Stomach (tissue), 9 donors: Measurements from ENCODE around the gene SDF2L1. TPM values are rescaled to one million over a fixed set of nuclear protein-coding genes. Genes with fewer than 3 reads are reported as not detected.
"Not testable (repeated sequence)": the region's sequence is repeated elsewhere in the genome, so short reads cannot be mapped to it uniquely, and the experiment has no call there.

ENCODE experiments used
- DNase-seq, 2 donors: peaks; one replicate each; pipeline versions ENCODE4 v3.0.0 to v3.0.0-alpha.2; 2013 to 2019
- H3K27ac ChIP-seq, 5 donors: fragments of 200-600 bp in 4 of 5; sonication (generic) in 4 of 5; one replicate each; pipeline ENCODE4 v1.5.1; 2013 to 2019; ENCODE audit warnings: mild to moderate bottlenecking in 1 of 5, moderate library complexity in 1 of 5
- H3K27me3 ChIP-seq, 3 donors: fragments of 200-600 bp; sonication (generic); one replicate each; pipeline ENCODE4 v1.5.1; 2017 to 2019; ENCODE audit warnings: mixed run types in 1 of 3
- H3K36me3 ChIP-seq, 4 donors: fragments of 200-600 bp; sonication (generic); 1 replicate in 3 of 4; 2 replicates in 1 of 4; pipeline ENCODE4 v1.5.1; 2016 to 2019
- H3K4me1 ChIP-seq, 4 donors: fragments of 200-600 bp; sonication (generic); one replicate each; pipeline ENCODE4 v1.5.1; 2016 to 2019
- H3K4me3 ChIP-seq, 4 donors: fragments of 200-600 bp; sonication (generic) in 3 of 4; one replicate each; pipeline ENCODE4 v1.5.1; 2016 to 2019; ENCODE audit warnings: mild to moderate bottlenecking in 1 of 4
- H3K9me3 ChIP-seq, 4 donors: fragments of 200-600 bp; sonication (generic); one replicate each; pipeline ENCODE4 v1.5.1; 2016 to 2019
- CTCF ChIP-seq, 7 experiments: fragments of 450-650 bp in 4 of 7; fragments of 200-600 bp in 3 of 7; sonication (generic) in 3 of 7; IDR thresholded peaks; one replicate each; pipeline ENCODE4 v1.5.1; 2016 to 2019; ENCODE audit warnings: antibody characterized with exemption in 7 of 7, control low read depth in 2 of 7, mild to moderate bottlenecking in 1 of 7
- EP300 ChIP-seq: sonication (generic); formaldehyde crosslinking; IDR thresholded peaks from one replicate; pipeline ENCODE4 v1.6.1; 2017; ENCODE audit warnings: antibody characterized with exemption
- POLR2A ChIP-seq, 4 donors: fragments of 450-650 bp; IDR thresholded peaks; one replicate each; pipeline ENCODE4 v1.6.1; 2016; ENCODE audit warnings: antibody characterized with exemption in 4 of 4, control low read depth in 2 of 4, mild to moderate bottlenecking in 1 of 4, moderate library complexity in 1 of 4
- POLR2AphosphoS5 ChIP-seq, 3 donors: sonication (generic); formaldehyde crosslinking; IDR thresholded peaks; one replicate each; pipeline ENCODE4 v1.6.1; 2016; ENCODE audit warnings: antibody characterized with exemption in 3 of 3
- WGBS, 5 donors: extraction: QIAGEN DNeasy Blood & Tissue Kit in 3 of 5; methylation state at CpG; one replicate each; pipeline versions ENCODE4 v1.1.5 to v1.1.7; 2013 to 2018; 5-methylcytosine and 5-hydroxymethylcytosine counted together
- intact Hi-C: fragments of 100-400 bp; cut with DNase I; formaldehyde crosslinking; loops from one replicate; pipeline ENCODE4 v1.15.1; 2023; ENCODE audit warnings: low total_unique reads
- polyA plus RNA-seq, 3 donors: library from polyadenylated mRNA; stranded (reverse); fragments of 200-250 nt; gene quantifications; one replicate each; pipeline ENCODE4 v1.2.3, GENCODE V29; 2013
- total RNA-seq, 5 donors: library from RNA; depleted of rRNA; stranded (reverse); fragments of >200 nt; gene quantifications; one replicate each; pipeline versions ENCODE4 v1.1.0 to v1.2.3, GENCODE V29; 2014 to 2016
- donor health status: healthy with polysubstance abuse.
- donor health status: Bipolar disorder and iron deficiency.
- donor health status: healthy.

Gene SDF2L1
- total and polyA plus RNA-seq, 8 donors, result 4.0 to 101 (median 36.4) TPM; not detected in 1

GRCh38 chr22:21602579-21602978 lies 39.5 kb upstream of the SDF2L1 start:
- Histone ChIP-seq H3K27ac (no peak overlapping the region), H3K9me3 (no peaks in the 10 kb centered on the region), H3K36me3 (peaks cover 0 to 8% (median 2%) of the 10 kb centered on the region in 4 donors), H3K4me3 (no peak overlapping the region), H3K4me1 (peaks cover 0 to 52% (median 30%) of the 10 kb centered on the region in 4 donors), H3K27me3 (no peaks in the 10 kb centered on the region)
- DNase-seq, result no peak
- intact Hi-C loops, result no loop called here
- WGBS, 5 donors, result 91 to 94% (median 92%) methylated on average over 6 of the region's 6 CpGs
- TF ChIP-seq POLR2AphosphoS5 (IDR thresholded peaks at IDR 0.05) (no peak), EP300 (no peak), POLR2A (IDR thresholded peaks at IDR 0.05) (no peak), CTCF (IDR thresholded peaks at IDR 0.05) (no peak)

GRCh38 chr22:21603973-21604372 lies 38.1 kb upstream of the SDF2L1 start:
- peaks cover 0 to 57% (median 26%) of the 10 kb centered on the region in 4 donors for H3K4me1 ChIP-seq
- intact Hi-C loops, result no loop called here
- no peaks in the 10 kb centered on the region for H3K27me3 ChIP-seq
- peaks cover 0 to 10% (median 2%) of the 10 kb centered on the region in 4 donors for H3K36me3 ChIP-seq
- 80 to 91% (median 85%) methylated on average over 9 of the region's 9 CpGs for WGBS, 5 donors
- H3K9me3 ChIP-seq, result no peaks in the 10 kb centered on the region
- TF ChIP-seq CTCF (IDR thresholded peaks at IDR 0.05), result no peak
- H3K27ac ChIP-seq, result no peak overlapping the region
- no peak overlapping the region for H3K4me3 ChIP-seq
- DNase-seq, result no peak

GRCh38 chr22:21605887-21606564 lies 36.1 kb upstream of the SDF2L1 start:
- Histone ChIP-seq H3K4me3 (no peak overlapping the region), H3K36me3 (peaks cover 3 to 22% (median 13%) of the 10 kb centered on the region in 4 donors), H3K27ac (no peak overlapping the region), H3K27me3 (no peaks in the 10 kb centered on the region), H3K4me1 (peaks cover 0 to 43% (median 19%) of the 10 kb centered on the region in 4 donors), H3K9me3 (no peaks in the 10 kb centered on the region)
- no peak for DNase-seq
- TF ChIP-seq POLR2A (IDR thresholded peaks at IDR 0.05), result no peak
- no peak for TF ChIP-seq EP300
- TF ChIP-seq CTCF (IDR thresholded peaks at IDR 0.05), result no peak
- TF ChIP-seq POLR2AphosphoS5 (IDR thresholded peaks at IDR 0.05), result no peak
- intact Hi-C loops, result no loop called here
- 94 to 99% (median 98%) methylated on average over 7 of the region's 7 CpGs for WGBS, 5 donors

- no peaks in the 10 kb centered on the region for H3K9me3 ChIP-seq
- no peak for DNase-seq
- peaks cover 0 to 43% (median 20%) of the 10 kb centered on the region in 4 donors for H3K4me1 ChIP-seq
- no peaks in the 10 kb centered on the region for H3K27me3 ChIP-seq
- H3K27ac ChIP-seq, result no peak overlapping the region
- TF ChIP-seq EP300 (no peak), CTCF (IDR thresholded peaks at IDR 0.05) (no peak), POLR2AphosphoS5 (IDR thresholded peaks at IDR 0.05) (no peak), POLR2A (IDR thresholded peaks at IDR 0.05) (no peak)
- 84 to 93% (median 89%) methylated on average over 8 of the region's 8 CpGs for WGBS, 5 donors
- no peak overlapping the region for H3K4me3 ChIP-seq
- intact Hi-C loops, result no loop called here
- peaks cover 11 to 30% (median 20%) of the 10 kb centered on the region in 4 donors for H3K36me3 ChIP-seq
Measured at GRCh38 chr22:21606775-21607174, 35.3 kb upstream of the SDF2L1 start.

- H3K9me3 ChIP-seq, intact Hi-C loops, H3K4me3 ChIP-seq, H3K27ac ChIP-seq, DNase-seq, H3K27me3 ChIP-seq: not testable (repeated sequence)
- H3K36me3 ChIP-seq, result peaks cover 12 to 55% (median 43%) of the 10 kb centered on the region in 4 donors
- 96 to 98% (median 97%) methylated on average over 11 of the region's 11 CpGs for WGBS, 5 donors
- H3K4me1 ChIP-seq, result peaks cover 0 to 43% (median 28%) of the 10 kb centered on the region in 4 donors
Measured at GRCh38 chr22:21609556-21610157, 32.4 kb upstream of the SDF2L1 start.
